Esophagus squamous epithelium (tissue), 5 donors: ENCODE measurements around the gene EMD. TPM values are rescaled to one million over a fixed set of nuclear protein-coding genes. Genes with fewer than 3 reads are reported as not detected.
"Not testable (repeated sequence)": the region's sequence is repeated elsewhere in the genome, so short reads cannot be mapped to it uniquely, and the experiment has no call there.

Source experiments
- DNase-seq: peaks from one replicate; lab custom pipeline; 2025; lab: John Stamatoyannopoulos, UW
- H3K27ac ChIP-seq, 4 donors: fragments of 200-600 bp; sonication (generic); one replicate each; pipeline ENCODE4 v1.5.1; 2016 to 2019; ENCODE audit warnings: mild to moderate bottlenecking in 1 of 4
- H3K27me3 ChIP-seq, 4 donors: fragments of 200-600 bp; sonication (generic); 1 replicate in 3 of 4; 2 replicates in 1 of 4; pipeline versions ENCODE4 v1.5.1 to v1.6.0; 2017 to 2021; ENCODE audit warnings: antibody characterized with exemption in 1 of 4
- H3K36me3 ChIP-seq, 3 donors: fragments of 200-600 bp; sonication (generic); one replicate each; pipeline ENCODE4 v1.5.1; 2016 to 2019
- H3K4me1 ChIP-seq, 3 donors: fragments of 200-600 bp; sonication (generic); one replicate each; pipeline ENCODE4 v1.5.1; 2017 to 2019
- H3K4me3 ChIP-seq, 4 donors: fragments of 200-600 bp; sonication (generic); 1 replicate in 3 of 4; 2 replicates in 1 of 4; pipeline ENCODE4 v1.5.1; 2016 to 2019; ENCODE audit warnings: mild to moderate bottlenecking in 2 of 4, moderate library complexity in 1 of 4
- H3K9me3 ChIP-seq, 3 donors: fragments of 200-600 bp; sonication (generic); one replicate each; pipeline ENCODE4 v1.5.1; 2016 to 2019
- CTCF ChIP-seq, 6 experiments: fragments of 450-650 bp in 4 of 6; fragments of 200-600 bp in 2 of 6; sonication (generic) in 2 of 6; IDR thresholded peaks; one replicate each; pipeline ENCODE4 v1.5.1; 2016 to 2019; ENCODE audit warnings: antibody characterized with exemption in 6 of 6, mild to moderate bottlenecking in 4 of 6, moderate library complexity in 4 of 6
- POLR2A ChIP-seq, 4 donors: fragments of 450-650 bp; IDR thresholded peaks; one replicate each; pipeline ENCODE4 v1.6.1; 2017; ENCODE audit warnings: antibody characterized with exemption in 4 of 4, mild to moderate bottlenecking in 4 of 4, moderate library complexity in 3 of 4
- WGBS, 2 donors: methylation state at CpG; one replicate each; pipeline ENCODE4 v1.1.5; 2018; 5-methylcytosine and 5-hydroxymethylcytosine counted together
- intact Hi-C: fragments of 100-400 bp; cut with DNase I; formaldehyde crosslinking; loops from one replicate; pipeline ENCODE4 v1.15.0; 2022
- total RNA-seq, 4 donors: library from RNA; depleted of rRNA; stranded (reverse); fragments of >200 nt; gene quantifications; one replicate each; pipeline ENCODE4 v1.1.0, GENCODE V29; 2016
- donor health status: DM: yes; HTN: yes; CAD: no.

EMD gene
- total RNA-seq: 10 to 100 TPM; 12.7 to 50.1 (median 40.2) TPM

- H3K4me3 ChIP-seq: peak within 1 kb of the TSS; percentile 59 to 85 (median 76)
- WGBS, 2 donors: 53% methylated on average over 55 of the region's 103 CpGs; no CpG with 5 or more reads in 1 of the 2 donors
- peak within 1 kb of the TSS; percentile 95 to 99 (median 97) for H3K27ac ChIP-seq
- no peaks in the 10 kb centered on the region for H3K27me3 ChIP-seq
- H3K36me3 ChIP-seq: peaks cover 0 to 17% (median 0%) of the 10 kb centered on the region in 3 donors
- H3K4me1 ChIP-seq: peaks cover 6 to 41% (median 10%) of the 10 kb centered on the region in 3 donors
- H3K9me3 ChIP-seq: no peaks in the 10 kb centered on the region
- DNase-seq: peak; percentile 95
- intact Hi-C loops: no loop called here
- TF ChIP-seq CTCF (IDR thresholded peaks at IDR 0.05) (peak in 1 of 6 experiments; percentile 5), POLR2A (IDR thresholded peaks at IDR 0.05) (peak in 2 of 4 donors; percentile 74 to 94)
These were observed at the start of gene EMD for GRCh38 chrX:154378799-154379568. Gene EMD (plus strand): TSS chrX:154379295. CDS start chrX:154379485, 190 bp downstream.

DNA sequence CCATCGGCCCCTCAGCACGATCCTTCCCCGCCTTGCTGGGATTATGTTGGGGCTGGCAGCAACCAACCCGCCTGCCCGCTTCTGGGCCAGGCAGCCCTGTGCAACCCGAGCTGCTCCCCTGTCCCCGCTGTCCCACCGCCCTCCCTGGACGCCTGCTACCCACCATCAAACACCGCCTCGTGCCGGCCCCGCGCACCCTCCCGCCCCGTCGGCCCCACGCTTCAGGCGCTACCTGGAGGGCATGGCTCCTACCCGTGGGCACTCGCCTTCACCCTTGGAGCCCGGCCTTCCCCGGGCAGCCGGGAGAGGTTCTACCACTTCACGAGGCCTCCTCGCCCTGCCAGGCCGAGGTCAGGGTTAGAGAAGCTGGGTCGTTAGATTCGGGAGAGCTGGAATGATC, 46.5 kb upstream of the EMD start:
- Histone ChIP-seq H3K9me3 (no peaks in the 10 kb centered on the region), H3K27ac (no peak overlapping the region), H3K27me3 (no peaks in the 10 kb centered on the region), H3K4me1 (peaks cover 0 to under 1% (median 0%) of the 10 kb centered on the region in 3 donors), H3K4me3 (no peak overlapping the region), H3K36me3 (no peaks in the 10 kb centered on the region)
- DNase-seq: no peak
- intact Hi-C loops: no loop called here
- 100% methylated on average over 1 of the region's 29 CpGs; no CpG with 5 or more reads in 1 of the 2 donors for WGBS, 2 donors
- no peak for TF ChIP-seq CTCF (IDR thresholded peaks at IDR 0.05)
- TF ChIP-seq POLR2A (IDR thresholded peaks at IDR 0.05): no peak

DNA sequence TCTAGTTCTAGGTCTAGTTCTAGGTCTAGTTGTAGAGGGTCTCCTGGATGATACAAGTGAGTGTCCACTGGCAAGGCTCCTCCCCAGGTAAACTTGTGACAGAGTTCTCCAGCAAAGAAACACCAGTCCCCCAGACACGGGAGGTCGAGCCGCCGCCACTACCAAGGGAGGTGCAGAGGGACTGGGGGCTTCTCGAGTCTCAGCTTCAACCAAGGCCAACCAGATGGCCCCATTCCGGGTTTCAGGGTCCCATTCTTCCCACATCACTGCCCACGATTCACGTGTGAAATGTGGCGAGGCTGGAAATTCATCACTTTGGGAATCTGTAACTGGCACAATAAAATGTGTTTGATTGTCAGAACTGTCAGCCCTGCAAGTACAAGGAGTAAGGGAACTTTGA, 46.0 kb upstream of the EMD start:
- DNase-seq: no peak
- H3K36me3 ChIP-seq: no peaks in the 10 kb centered on the region
- H3K27me3 ChIP-seq: no peaks in the 10 kb centered on the region
- no peak overlapping the region for H3K27ac ChIP-seq
- intact Hi-C loops: no loop called here
- TF ChIP-seq CTCF (IDR thresholded peaks at IDR 0.05) (no peak), POLR2A (IDR thresholded peaks at IDR 0.05) (no peak)
- no CpG with 5 or more reads among the region's 9 CpGs for WGBS, 2 donors
- no peaks in the 10 kb centered on the region for H3K9me3 ChIP-seq
- no peaks in the 10 kb centered on the region for H3K4me1 ChIP-seq
- H3K4me3 ChIP-seq: no peak overlapping the region

DNA sequence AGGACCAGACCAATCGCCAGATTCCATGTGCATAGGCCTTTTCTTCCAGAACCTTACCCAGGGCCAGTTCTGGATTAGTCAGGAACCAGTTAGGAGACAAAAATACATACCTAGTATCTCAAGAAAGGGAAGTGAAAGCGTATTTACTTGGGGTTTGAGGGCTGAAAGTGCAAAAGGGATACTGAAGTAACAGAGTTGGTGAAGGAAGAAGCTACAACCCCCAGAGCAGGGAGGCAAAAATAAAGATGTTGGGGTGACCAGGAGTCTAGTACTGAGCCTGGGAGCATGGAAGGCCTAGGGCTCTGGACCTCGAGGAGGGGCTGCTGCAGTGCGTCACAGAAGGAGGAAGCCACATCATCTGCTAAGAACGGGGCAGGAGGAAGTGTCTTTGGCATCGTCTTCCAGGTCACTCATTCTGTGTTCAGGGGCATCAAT, 45.2 kb upstream of the EMD start:
- Histone ChIP-seq H3K36me3 (no peaks in the 10 kb centered on the region), H3K4me3 (no peak overlapping the region), H3K27me3 (no peaks in the 10 kb centered on the region), H3K4me1 (no peaks in the 10 kb centered on the region), H3K9me3 (no peaks in the 10 kb centered on the region), H3K27ac (no peak overlapping the region)
- no peak for DNase-seq
- intact Hi-C loops: no loop called here
- no peak for TF ChIP-seq CTCF (IDR thresholded peaks at IDR 0.05)
- no peak for TF ChIP-seq POLR2A (IDR thresholded peaks at IDR 0.05)
- 66 to 70% methylated on average over 6 of the region's 6 CpGs for WGBS, 2 donors

DNA sequence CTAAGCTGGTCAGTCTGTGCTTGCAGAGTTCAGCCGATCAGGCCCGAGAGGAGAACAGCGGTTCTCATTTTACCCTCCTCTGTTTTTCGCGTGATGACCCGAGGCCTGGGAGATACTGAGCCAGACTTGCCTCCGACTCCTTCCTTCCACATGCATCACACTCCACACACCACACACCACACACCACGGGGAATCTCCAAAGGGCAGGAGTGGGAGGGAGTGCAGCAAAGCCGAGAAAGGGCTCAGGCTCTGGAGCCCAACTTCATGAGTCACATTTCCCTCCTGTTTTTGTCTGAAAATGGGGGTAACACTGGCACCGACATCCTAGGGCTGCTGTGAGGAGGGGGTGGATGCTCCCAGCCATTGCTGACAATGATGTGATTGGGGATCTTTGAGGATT, 44.6 kb upstream of the EMD start:
- DNase-seq: no peak
- intact Hi-C loops: no loop called here
- WGBS, 2 donors: 64% methylated on average over 10 of the region's 10 CpGs; no CpG with 5 or more reads in 1 of the 2 donors
- no peaks in the 10 kb centered on the region for H3K27me3 ChIP-seq
- H3K36me3 ChIP-seq: no peaks in the 10 kb centered on the region
- no peak overlapping the region for H3K4me3 ChIP-seq
- no peaks in the 10 kb centered on the region for H3K9me3 ChIP-seq
- TF ChIP-seq CTCF (IDR thresholded peaks at IDR 0.05) (no peak), POLR2A (IDR thresholded peaks at IDR 0.05) (no peak)
- H3K27ac ChIP-seq: no peak overlapping the region
- no peaks in the 10 kb centered on the region for H3K4me1 ChIP-seq

DNA sequence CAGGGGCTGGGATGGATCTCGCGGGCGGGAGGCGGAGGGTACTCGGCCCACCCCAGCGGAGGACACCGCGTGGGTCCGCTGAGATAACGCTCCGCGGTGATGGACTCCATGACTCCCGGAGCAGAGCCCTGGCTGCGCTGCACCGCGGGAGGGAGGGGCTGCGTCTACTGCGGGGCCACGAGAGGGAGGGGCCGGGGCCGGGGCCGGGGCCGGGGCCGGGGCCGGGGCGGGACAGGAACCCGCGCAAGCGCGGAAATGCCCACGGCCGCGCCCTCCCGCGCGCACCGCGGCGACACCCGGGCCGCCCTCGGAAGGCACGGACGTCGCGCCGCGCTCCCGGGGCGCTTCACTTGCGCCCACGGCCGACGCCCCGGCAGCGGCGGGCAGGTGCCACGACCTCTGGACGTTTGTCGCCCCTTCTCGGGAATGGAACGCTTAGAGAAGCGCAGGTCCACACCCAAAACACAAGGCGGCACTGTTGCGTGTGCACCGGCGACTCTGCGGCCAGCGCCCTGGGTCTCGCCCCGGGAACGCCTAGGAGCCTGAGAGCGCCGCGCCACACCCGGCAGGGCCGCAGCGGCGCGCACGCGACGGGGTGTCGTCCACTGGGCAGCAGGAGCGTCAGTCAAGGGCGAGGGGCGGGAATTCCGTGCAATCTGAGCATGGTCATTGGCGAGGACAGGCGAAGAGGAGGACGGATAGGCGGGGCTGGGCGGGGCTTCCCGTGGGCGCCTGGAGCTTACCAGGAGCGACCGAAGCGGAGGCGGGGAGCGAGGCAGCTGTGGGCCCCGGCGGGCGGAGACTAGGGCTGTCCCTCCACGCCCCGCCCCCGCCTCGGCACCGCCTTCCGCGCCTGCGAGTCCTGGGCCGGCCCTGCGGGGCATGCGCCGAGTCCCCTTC, 37.4 kb upstream of the EMD start:
- H3K9me3 ChIP-seq, H3K36me3 ChIP-seq, intact Hi-C loops, H3K4me1 ChIP-seq, H3K27me3 ChIP-seq, DNase-seq, H3K27ac ChIP-seq, H3K4me3 ChIP-seq: not testable (repeated sequence)
- WGBS, 2 donors: no CpG with 5 or more reads among the region's 115 CpGs

DNA sequence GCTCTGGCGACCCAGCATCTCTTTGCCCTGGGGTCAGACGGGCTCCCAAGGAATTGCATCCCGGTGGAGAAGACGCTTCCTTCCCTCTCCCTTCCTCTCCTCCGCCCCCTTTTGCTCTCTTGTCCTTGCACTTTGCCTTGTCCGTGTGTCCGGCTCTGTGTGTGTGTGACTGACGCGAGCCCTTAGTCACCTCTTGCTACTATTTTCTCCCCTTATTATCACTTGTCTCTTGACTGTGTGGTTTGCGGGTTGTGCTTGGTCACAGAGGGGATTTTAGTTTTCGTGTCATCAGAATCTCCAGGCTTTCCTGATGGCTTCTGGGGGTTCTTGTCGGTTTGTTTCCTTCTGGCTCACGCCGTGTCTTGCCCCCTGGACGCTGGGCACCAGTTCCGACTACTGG, 36.0 kb upstream of the EMD start:
- H3K27ac ChIP-seq, DNase-seq, H3K36me3 ChIP-seq, H3K27me3 ChIP-seq, H3K9me3 ChIP-seq, H3K4me1 ChIP-seq, intact Hi-C loops, H3K4me3 ChIP-seq: not testable (repeated sequence)
- WGBS, 2 donors: no CpG with 5 or more reads among the region's 16 CpGs
